OCI-LY1 (cell line): ENCODE measurements around the gene ARHGEF19.

ENCODE experiments used
- EZH2 ChIP-seq: fragments of 200-600 bp; sonication (generic), shearing (Covaris generic); IDR thresholded peaks from 2 replicates; pipeline ENCODE4 v1.8.0; 2017; ENCODE audit warnings: borderline replicate concordance, mixed run types, mild to moderate bottlenecking, antibody characterized with exemption, low read length, moderate library complexity, mixed read lengths
- TF ChIP-seq, protein P1 (sequence below): fragments of 200-600 bp; sonication (generic), shearing (Covaris generic); IDR thresholded peaks from 2 replicates; pipeline ENCODE4 v1.5.1; 2017; ENCODE audit warnings: mild to moderate bottlenecking, antibody characterized with exemption, low read length, moderate library complexity, mixed read lengths

DNA sequence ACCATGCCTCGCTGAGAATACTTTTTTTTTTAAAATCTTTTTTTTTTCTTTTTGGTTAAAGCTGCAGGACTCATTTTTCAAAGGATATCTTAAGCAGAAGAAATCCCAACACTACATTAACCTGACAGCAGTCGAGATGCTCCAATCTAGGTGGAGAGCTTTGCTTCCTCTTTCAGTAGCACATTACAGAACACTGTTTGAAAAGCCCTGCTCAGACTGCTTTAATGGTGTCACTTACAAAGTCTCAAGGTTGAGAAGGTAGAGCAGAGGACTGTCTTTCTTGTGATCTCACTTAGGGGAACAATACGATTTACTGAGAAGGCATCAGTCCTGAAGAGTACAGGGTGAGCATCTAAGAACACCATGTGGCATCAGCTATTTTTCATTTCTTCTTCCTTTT is 45.5 kb upstream of the ARHGEF19 start:
- TF ChIP-seq, protein P1, sequence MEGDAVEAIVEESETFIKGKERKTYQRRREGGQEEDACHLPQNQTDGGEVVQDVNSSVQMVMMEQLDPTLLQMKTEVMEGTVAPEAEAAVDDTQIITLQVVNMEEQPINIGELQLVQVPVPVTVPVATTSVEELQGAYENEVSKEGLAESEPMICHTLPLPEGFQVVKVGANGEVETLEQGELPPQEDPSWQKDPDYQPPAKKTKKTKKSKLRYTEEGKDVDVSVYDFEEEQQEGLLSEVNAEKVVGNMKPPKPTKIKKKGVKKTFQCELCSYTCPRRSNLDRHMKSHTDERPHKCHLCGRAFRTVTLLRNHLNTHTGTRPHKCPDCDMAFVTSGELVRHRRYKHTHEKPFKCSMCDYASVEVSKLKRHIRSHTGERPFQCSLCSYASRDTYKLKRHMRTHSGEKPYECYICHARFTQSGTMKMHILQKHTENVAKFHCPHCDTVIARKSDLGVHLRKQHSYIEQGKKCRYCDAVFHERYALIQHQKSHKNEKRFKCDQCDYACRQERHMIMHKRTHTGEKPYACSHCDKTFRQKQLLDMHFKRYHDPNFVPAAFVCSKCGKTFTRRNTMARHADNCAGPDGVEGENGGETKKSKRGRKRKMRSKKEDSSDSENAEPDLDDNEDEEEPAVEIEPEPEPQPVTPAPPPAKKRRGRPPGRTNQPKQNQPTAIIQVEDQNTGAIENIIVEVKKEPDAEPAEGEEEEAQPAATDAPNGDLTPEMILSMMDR, result no peak
- no peak for TF ChIP-seq EZH2
